HCT116 (cell line): ENCODE measurements around the gene PIK3CD. TPM values are rescaled to one million over a fixed set of nuclear protein-coding genes. Genes with fewer than 3 reads are reported as not detected.

Source experiments
- ATAC-seq: fragments of 200-7000 bp; cut with Tn5 transposase; 2 replicates; pipeline ENCODE4 v1.9.1; 2020; ENCODE audit warnings: mild to moderate bottlenecking, moderate library complexity
- Bru-seq: library from RNA; stranded (reverse); fragments of 400-500 nt; gene quantifications from one replicate; lab custom pipeline; 2021; lab: Mats Ljungman, UMichigan
- BruChase-seq, 2 experiments: library from RNA; stranded (reverse); fragments of 400-500 nt; gene quantifications; one replicate each; lab custom pipeline; 2021; lab: Mats Ljungman, UMichigan
- BruUV-seq: library from RNA; stranded (reverse); fragments of 400-500 nt; replicated peaks from 2 replicates; lab custom pipeline; 2021; lab: Mats Ljungman, UMichigan
- CTCF ChIA-PET: fragments of 300-600 bp; sonication (Branson Sonifier 250); formaldehyde crosslinking; loops from one replicate; lab custom pipeline; 2021; ENCODE audit warnings: antibody characterized with exemption; lab: Charles Lee
- POLR2A ChIA-PET: fragments of 300-600, 350-600 bp; sonication (Branson Sonifier 250); formaldehyde crosslinking; loops from one replicate; lab custom pipeline; 2021; ENCODE audit warnings: antibody characterized with exemption; lab: Charles Lee
- RAD21 ChIA-PET, 2 experiments: fragments of 300-600 bp; sonication (Branson Sonifier 250); formaldehyde crosslinking; loops; one replicate each; lab custom pipeline; 2023; ENCODE audit warnings: low total read pairs in 2 of 2; ENCODE audit not compliant: uncharacterized antibody in 2 of 2, unreplicated experiment in 2 of 2, low non-redundant PET in 1 of 2; lab: Charles Lee
- DNase-seq: peaks from one replicate; pipeline ENCODE4 v3.0.0-alpha.2; 2010; ENCODE audit warnings: low read depth, low spot score
- H2AFZ ChIP-seq: fragments of 200-600 bp; shearing (Covaris generic), sonication (generic); 2 replicates; pipeline ENCODE4 v1.6.1; 2017; ENCODE audit warnings: low read depth, mixed run types, mixed read lengths, antibody characterized with exemption, low read length; ENCODE audit not compliant: poor library complexity, severe bottlenecking
- H3K27ac ChIP-seq: 2 replicates; pipeline ENCODE4 v1.5.1; 2012; ENCODE audit warnings: low read depth, low read length
- H3K27me3 ChIP-seq: fragments of 200-600 bp; sonication (generic); 2 replicates; pipeline ENCODE4 v1.6.1; 2016; ENCODE audit warnings: mixed run types, low read length, mixed read lengths; ENCODE audit not compliant: insufficient read depth
- H3K36me3 ChIP-seq, 2 experiments: fragments of 200-500 bp in 1 of 2; fragments of 200-600 bp in 1 of 2; sonication (Bioruptor generic) in 1 of 2; sonication (generic) in 1 of 2; 2 replicates each; pipeline versions ENCODE4 v1.5.1 to v1.6.1; 2014 to 2016; ENCODE audit warnings: low read length in 2 of 2, inconsistent platforms in 1 of 2, mixed read lengths in 1 of 2, mixed run types in 1 of 2; ENCODE audit not compliant: insufficient read depth in 2 of 2, control insufficient read depth in 1 of 2
- H3K4me1 ChIP-seq, 2 experiments: fragments of 200-600 bp in 1 of 2; sonication (generic) in 1 of 2; 2 replicates each; pipeline versions ENCODE4 v1.5.1 to v1.6.1; 2012 to 2017; ENCODE audit warnings: low read length in 2 of 2, inconsistent platforms in 1 of 2, mild to moderate bottlenecking in 1 of 2, mixed read lengths in 1 of 2, mixed run types in 1 of 2, moderate library complexity in 1 of 2; ENCODE audit not compliant: insufficient read depth in 2 of 2, control insufficient read depth in 1 of 2
- H3K4me2 ChIP-seq: fragments of 200-600 bp; sonication (generic); 2 replicates; pipeline ENCODE4 v1.6.1; 2017; ENCODE audit warnings: mixed run types, low read length, mixed read lengths
- H3K4me3 ChIP-seq, 2 experiments: fragments of 200-600 bp in 1 of 2; sonication (generic) in 1 of 2; replicated peaks in 1 of 2; 2 replicates each; pipeline ENCODE4 v1.5.1; 2011 to 2016; ENCODE audit warnings: low read length in 2 of 2, control low read depth in 1 of 2, low read depth in 1 of 2, mild to moderate bottlenecking in 1 of 2, mixed read lengths in 1 of 2, mixed run types in 1 of 2
- H3K79me2 ChIP-seq: fragments of 200-600 bp; sonication (generic); 2 replicates; pipeline ENCODE4 v1.6.1; 2017; ENCODE audit warnings: mild to moderate bottlenecking, mixed run types, low read length, moderate library complexity, mixed read lengths; ENCODE audit not compliant: insufficient read depth
- H3K9ac ChIP-seq: fragments of 200-600 bp; sonication (generic); 2 replicates; pipeline ENCODE4 v1.6.1; 2016; ENCODE audit warnings: low read length, mixed read lengths
- H3K9me2 ChIP-seq: fragments of 200-600 bp; sonication (generic), shearing (Covaris generic); 2 replicates; pipeline ENCODE4 v1.6.1; 2017; ENCODE audit warnings: mixed run types, mild to moderate bottlenecking, moderate library complexity; ENCODE audit not compliant: insufficient read depth
- H3K9me3 ChIP-seq, 2 experiments: fragments of 200-500 bp in 1 of 2; fragments of 200-600 bp in 1 of 2; sonication (Bioruptor generic) in 1 of 2; sonication (generic) in 1 of 2; 2 replicates each; pipeline ENCODE4 v1.6.1; 2014 to 2017; ENCODE audit warnings: low read length in 2 of 2, mixed read lengths in 2 of 2, inconsistent platforms in 1 of 2, low read depth in 1 of 2, mild to moderate bottlenecking in 1 of 2, mixed run types in 1 of 2, moderate library complexity in 1 of 2; ENCODE audit not compliant: control insufficient read depth in 1 of 2, insufficient read depth in 1 of 2
- H4K20me1 ChIP-seq: fragments of 200-600 bp; sonication (generic), shearing (Covaris generic); 2 replicates; pipeline ENCODE4 v1.6.1; 2017; ENCODE audit warnings: mixed run types, mild to moderate bottlenecking, moderate library complexity; ENCODE audit not compliant: insufficient read depth
- FOSL1 ChIP-seq: IDR thresholded peaks from 2 replicates; pipeline ENCODE4 v1.6.1; 2012; ENCODE audit warnings: low read depth
- POLR2A ChIP-seq: IDR thresholded peaks from 2 replicates; pipeline ENCODE4 v1.7.0; 2011; ENCODE audit warnings: borderline replicate concordance; ENCODE audit not compliant: insufficient read depth, insufficient read length; ENCODE audit errors: extremely low read depth
- POLR2AphosphoS5 ChIP-seq: IDR thresholded peaks from 2 replicates; pipeline ENCODE4 v1.6.1; 2011; ENCODE audit warnings: mild to moderate bottlenecking, low read depth, low read length, moderate library complexity
- intact Hi-C: fragments of 100-400 bp; cut with micrococcal nuclease; formaldehyde crosslinking; loops from 2 replicates; pipeline ENCODE4 v1.10.0; 2022
- long read RNA-seq: library from polyadenylated mRNA; unstranded; transcript quantifications from one replicate; pipeline ENCODE4 v2.0.0, GENCODE V29; 2021; ENCODE audit not compliant: unreplicated experiment
- polyA plus RNA-seq: library from polyadenylated mRNA; unstranded; fragments of >200 nt; gene quantifications from 2 replicates; pipeline ENCODE4 v1.2.1, GENCODE V29; 2012; ENCODE audit warnings: missing spikeins
- total RNA-seq: library from RNA; stranded (reverse); gene quantifications from one replicate; pipeline ENCODE4 v1.2.1, GENCODE V29; 2021; ENCODE audit not compliant: unreplicated experiment

Gene PIK3CD
- total RNA-seq: 9.2 TPM
- 5.5 and 6.1 TPM in 2 replicates for polyA plus RNA-seq
- Bru-seq, nascent RNA: percentile 38 among the genes with signal in this experiment
- BruChase-seq, experiment 1, labeled RNA remaining after a 6-hour chase: percentile 39 among the genes with signal in this experiment
- percentile 38 among the genes with signal in this experiment for BruChase-seq, experiment 2, labeled RNA remaining after a 2-hour chase
- long read RNA-seq, partial matches to known transcripts: 5 of 11 reads
- long read RNA-seq, other reads (novel, unspliced or antisense): 6 of 11 reads

GRCh38 chr1:9651565-9652378, at the start of gene PIK3CD:
TSS of gene PIK3CD (plus strand) at chr1:9651731. CDS start at chr1:9710456, 58,725 bp downstream.
- no peaks in the 10 kb centered on the region for H3K27me3 ChIP-seq
- H3K9me2 ChIP-seq: no peaks in the 10 kb centered on the region
- peak within 1 kb of the TSS; percentile 46 for H3K9ac ChIP-seq
- TF ChIP-seq POLR2AphosphoS5 (peak; percentile 50; the same call in 1 of the 2 replicates), POLR2A (no peak)
- no TSS peak for BruUV-seq
- no peaks in the 10 kb centered on the region for H3K79me2 ChIP-seq
- H3K27ac ChIP-seq: peak within 1 kb of the TSS; percentile 19; the same call in 1 of the 2 replicates
- CTCF ChIA-PET: no interaction called here
- POLR2A ChIA-PET: no interaction called here
- ATAC-seq: peak; percentile 89
- H3K4me2 ChIP-seq: peak within 1 kb of the TSS; percentile 85
- H2AFZ ChIP-seq: peak within 1 kb of the TSS; percentile 73
- intact Hi-C loops: no loop called here
- no peaks in the 10 kb centered on the region for H4K20me1 ChIP-seq
- DNase-seq: no peak
- no peaks in the 10 kb centered on the region for H3K36me3 ChIP-seq
- peaks cover 7 to 17% of the 10 kb centered on the region in 2 experiments; a peak in 3 of 4 replicates for H3K4me1 ChIP-seq
- no peaks in the 10 kb centered on the region for H3K9me3 ChIP-seq
- H3K4me3 ChIP-seq: peak within 1 kb of the TSS; percentile 35 to 61
- RAD21 ChIA-PET: interaction anchor here in 1 of 2 experiments (0.7 kb wide), 1 partner anchor 13 kb away, joined by 3 read pairs; no protein-coding TSS in a partner anchor

GRCh38 chr1:9601942-9602793, 49.4 kb upstream of the PIK3CD start:
- Histone ChIP-seq H3K27me3 (no peaks in the 10 kb centered on the region), H3K79me2 (no peaks in the 10 kb centered on the region), H3K9me2 (no peaks in the 10 kb centered on the region), H3K36me3 (peaks cover 7 to 29% of the 10 kb centered on the region in 2 experiments; a peak in 3 of 4 replicates), H3K27ac (no peak overlapping the region), H4K20me1 (no peaks in the 10 kb centered on the region), H3K4me3 (no peak overlapping the region), H3K9ac (no peak overlapping the region), H2AFZ (no peak overlapping the region), H3K9me3 (no peaks in the 10 kb centered on the region), H3K4me1 (no peaks in the 10 kb centered on the region), H3K4me2 (no peak overlapping the region)
- ATAC-seq (no peak), DNase-seq (no peak)
- RAD21 ChIA-PET: no interaction called here
- POLR2A ChIA-PET: no interaction called here
- intact Hi-C loops: no loop called here
- CTCF ChIA-PET: no interaction called here
- TF ChIP-seq FOSL1: no peak
- no TSS peak for BruUV-seq
